Esophagus muscularis mucosa (tissue), 4 donors: ENCODE results near the gene BUB1B. TPM values are rescaled to one million over a fixed set of nuclear protein-coding genes. Genes with fewer than 3 reads are reported as not detected.

Experiments
- DNase-seq: peaks from one replicate; pipeline ENCODE4 v3.0.0-alpha.2; 2017; ENCODE audit errors: extremely low spot score
- H3K27ac ChIP-seq, 4 donors: fragments of 200-600 bp; sonication (generic); replicated peaks in 1 of 4; 1 replicate in 3 of 4; 2 replicates in 1 of 4; pipeline ENCODE4 v1.5.1; 2016 to 2019; ENCODE audit warnings: mild to moderate bottlenecking in 1 of 4
- H3K27me3 ChIP-seq, 4 donors: fragments of 200-600 bp; sonication (generic); one replicate each; pipeline versions ENCODE4 v1.5.1 to v1.6.0; 2016 to 2019
- H3K36me3 ChIP-seq, 4 donors: fragments of 200-600 bp; sonication (generic); one replicate each; pipeline ENCODE4 v1.5.1; 2016 to 2019
- H3K4me1 ChIP-seq, 4 donors: fragments of 200-600 bp; sonication (generic); one replicate each; pipeline ENCODE4 v1.5.1; 2016 to 2019
- H3K4me3 ChIP-seq, 4 donors: fragments of 200-600 bp; sonication (generic); 1 replicate in 2 of 4; 2 replicates in 2 of 4; pipeline ENCODE4 v1.5.1; 2016 to 2019; ENCODE audit warnings: mild to moderate bottlenecking in 4 of 4, moderate library complexity in 1 of 4
- H3K9me3 ChIP-seq, 4 donors: fragments of 200-600 bp; sonication (generic); 1 replicate in 3 of 4; 2 replicates in 1 of 4; pipeline ENCODE4 v1.5.1; 2016 to 2019
- CTCF ChIP-seq, 3 experiments: fragments of 200-600 bp in 2 of 3; fragments of 450-650 bp in 1 of 3; sonication (generic) in 2 of 3; IDR thresholded peaks; one replicate each; pipeline ENCODE4 v1.5.1; 2017 to 2019; ENCODE audit warnings: antibody characterized with exemption in 3 of 3, mild to moderate bottlenecking in 2 of 3, moderate library complexity in 1 of 3
- EP300 ChIP-seq: sonication (generic); formaldehyde crosslinking; IDR thresholded peaks from one replicate; pipeline ENCODE4 v1.6.1; 2017; ENCODE audit warnings: antibody characterized with exemption
- POLR2A ChIP-seq: fragments of 450-650 bp; IDR thresholded peaks from one replicate; pipeline ENCODE4 v1.6.1; 2017; ENCODE audit warnings: antibody characterized with exemption, moderate library complexity, mild to moderate bottlenecking, low read depth
- POLR2AphosphoS5 ChIP-seq, 2 donors: sonication (generic); formaldehyde crosslinking; IDR thresholded peaks; one replicate each; pipeline ENCODE4 v1.6.1; 2017; ENCODE audit warnings: antibody characterized with exemption in 2 of 2
- WGBS: methylation state at CpG from one replicate; pipeline ENCODE4 v1.1.5; 2018; 5-methylcytosine and 5-hydroxymethylcytosine counted together
- intact Hi-C: fragments of 100-400 bp; cut with DNase I; formaldehyde crosslinking; loops from one replicate; pipeline ENCODE4 v1.15.1; 2023
- total RNA-seq, 4 donors: library from RNA; depleted of rRNA; stranded (reverse); fragments of >200 nt; gene quantifications; one replicate each; pipeline versions ENCODE4 v1.1.0 to v1.2.1, GENCODE V29; 2016

The BUB1B gene
- total RNA-seq, 4 donors from 2014 or later: 0.06 to 1.3 (median 0.17) TPM; not detected in 1

DNA sequence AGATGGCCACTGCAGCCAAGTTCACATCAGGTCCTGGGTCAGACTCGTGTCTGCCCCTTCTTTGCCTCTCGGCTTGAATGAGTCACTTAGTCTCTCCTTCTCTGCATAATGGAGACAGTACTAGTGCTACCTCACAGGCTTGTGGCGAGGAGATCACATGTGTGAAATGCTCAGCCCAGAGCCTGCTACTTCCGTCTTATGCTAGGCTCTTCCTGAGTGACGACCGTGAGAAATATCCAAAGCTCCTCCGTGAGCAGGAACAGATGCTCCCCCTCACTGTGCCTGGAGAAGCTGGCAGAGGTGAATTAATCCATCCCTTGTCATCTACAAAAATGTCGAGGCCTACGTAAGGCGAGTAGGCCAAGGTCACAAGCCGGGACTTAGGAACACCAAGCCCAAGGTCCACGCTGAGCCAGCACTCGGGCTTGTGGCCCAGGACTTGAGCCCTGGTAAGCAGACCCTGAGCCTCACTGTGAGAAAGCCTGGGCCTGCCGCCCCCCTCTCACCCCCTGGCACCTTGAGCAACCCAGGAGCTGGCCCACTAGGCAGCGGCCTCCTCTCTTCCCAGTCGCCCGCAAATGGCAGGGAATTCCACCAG is 95.9 kb downstream of the BUB1B start:
- Histone ChIP-seq H3K27ac (no peak overlapping the region), H3K4me1 (peaks cover 17 to 20% (median 19%) of the 10 kb centered on the region in 4 donors), H3K36me3 (no peaks in the 10 kb centered on the region), H3K27me3 (peaks cover 0 to 29% (median 4%) of the 10 kb centered on the region in 4 donors), H3K4me3 (no peak overlapping the region), H3K9me3 (no peaks in the 10 kb centered on the region)
- TF ChIP-seq POLR2A: no peak
- TF ChIP-seq CTCF (IDR thresholded peaks at IDR 0.05): no peak
- no peak for TF ChIP-seq EP300
- no peak for TF ChIP-seq POLR2AphosphoS5 (IDR thresholded peaks at IDR 0.05)
- no peak for DNase-seq
- 94% methylated on average over 17 of the region's 17 CpGs for WGBS
- intact Hi-C loops: no loop called here

GRCh38 chr15:40257656-40258450 is 97.0 kb downstream of the BUB1B start:
- H3K27me3 ChIP-seq: peaks cover 0 to 21% (median under 1%) of the 10 kb centered on the region in 4 donors
- H3K27ac ChIP-seq: no peak overlapping the region
- TF ChIP-seq POLR2A (no peak), EP300 (no peak), CTCF (IDR thresholded peaks at IDR 0.05) (no peak), POLR2AphosphoS5 (IDR thresholded peaks at IDR 0.05) (no peak)
- WGBS: 87% methylated on average over 9 of the region's 9 CpGs
- H3K4me3 ChIP-seq: no peak overlapping the region
- DNase-seq: no peak
- H3K4me1 ChIP-seq: peaks cover 9 to 13% (median 9%) of the 10 kb centered on the region in 4 donors
- no peaks in the 10 kb centered on the region for H3K9me3 ChIP-seq
- intact Hi-C loops: no loop called here
- no peaks in the 10 kb centered on the region for H3K36me3 ChIP-seq

DNA sequence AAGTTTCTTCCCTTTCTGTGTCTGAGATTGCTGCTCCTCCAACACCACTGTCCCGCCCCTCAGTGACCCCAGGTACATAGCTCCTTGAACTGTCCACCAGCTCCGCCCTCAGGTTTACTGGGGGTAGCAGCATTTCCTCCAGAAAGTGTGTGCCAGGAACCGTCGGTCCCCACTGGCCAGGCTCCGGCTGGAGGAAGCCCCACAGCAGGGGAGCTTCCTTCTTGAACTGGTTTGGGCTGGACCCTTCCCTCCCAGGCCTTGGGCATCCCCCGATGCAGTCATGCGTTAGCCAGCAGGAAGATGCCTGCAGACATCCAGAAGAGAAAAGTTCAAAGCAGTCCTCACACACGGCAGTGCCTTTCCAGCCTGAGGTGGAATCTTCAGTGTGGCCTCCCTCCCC is 97.7 kb downstream of the BUB1B start:
- intact Hi-C loops: no loop called here
- H3K27ac ChIP-seq: no peak overlapping the region
- peaks cover 2 to 13% (median 2%) of the 10 kb centered on the region in 4 donors for H3K4me1 ChIP-seq
- H3K4me3 ChIP-seq: no peak overlapping the region
- H3K27me3 ChIP-seq: peaks cover 0 to 16% (median 0%) of the 10 kb centered on the region in 4 donors
- no peaks in the 10 kb centered on the region for H3K36me3 ChIP-seq
- no peaks in the 10 kb centered on the region for H3K9me3 ChIP-seq
- no peak for DNase-seq
- TF ChIP-seq POLR2A: no peak
- no peak for TF ChIP-seq CTCF (IDR thresholded peaks at IDR 0.05)
- no peak for TF ChIP-seq EP300
- no peak for TF ChIP-seq POLR2AphosphoS5 (IDR thresholded peaks at IDR 0.05)
- WGBS: 88% methylated on average over 5 of the region's 8 CpGs

DNA sequence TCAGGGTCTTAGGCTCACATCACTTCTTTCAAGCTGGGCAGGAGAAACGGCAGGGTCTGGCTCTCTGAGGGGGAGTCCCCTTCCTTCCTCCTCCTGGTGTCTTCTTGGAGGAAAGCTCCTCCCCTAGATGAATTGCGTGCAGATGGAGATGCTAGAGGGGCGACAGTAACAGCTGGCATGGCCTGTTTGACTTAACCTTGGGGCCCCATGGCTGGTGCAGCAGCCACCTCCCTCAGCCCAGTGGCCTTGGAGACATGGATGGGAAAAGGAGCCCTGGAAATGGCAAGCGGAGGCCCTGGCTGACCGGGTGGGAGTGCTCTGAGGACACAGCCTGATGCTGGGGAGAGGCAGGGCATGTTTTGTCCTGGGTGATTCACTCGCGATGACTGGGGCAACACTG is 98.2 kb downstream of the BUB1B start:
- TF ChIP-seq POLR2AphosphoS5 (IDR thresholded peaks at IDR 0.05): no peak
- TF ChIP-seq EP300: no peak
- TF ChIP-seq POLR2A: no peak
- TF ChIP-seq CTCF (IDR thresholded peaks at IDR 0.05): no peak
- 83% methylated on average over 5 of the region's 7 CpGs for WGBS
- intact Hi-C loops: no loop called here

More for the DNA sequence above, 98.2 kb downstream of the BUB1B start:
- peaks cover 0 to 12% (median 0%) of the 10 kb centered on the region in 4 donors for H3K27me3 ChIP-seq
- no peak overlapping the region for H3K4me3 ChIP-seq
- H3K36me3 ChIP-seq: no peaks in the 10 kb centered on the region
- H3K4me1 ChIP-seq: peaks cover 0 to 13% (median 0%) of the 10 kb centered on the region in 4 donors
- no peak overlapping the region for H3K27ac ChIP-seq
- no peaks in the 10 kb centered on the region for H3K9me3 ChIP-seq
- DNase-seq: no peak
